ENCODE measurements around the gene MAGEA9B.
"Not testable (repeated sequence)": the region's sequence is repeated elsewhere in the genome, so short reads cannot be mapped to it uniquely, and the experiment has no call there.

Gene MAGEA9B

GRCh38 chrX:149549701-149550100, 37.6 kb downstream of the MAGEA9B start, which contains the start of gene HSFX3:
Gene HSFX3 (minus strand): TSS chrX:149549924. CDS start chrX:149549852, 72 bp downstream.
- not testable (repeated sequence) for DNase-seq (ENCODE audit: extremely low read depth, low read depth)

DNA sequence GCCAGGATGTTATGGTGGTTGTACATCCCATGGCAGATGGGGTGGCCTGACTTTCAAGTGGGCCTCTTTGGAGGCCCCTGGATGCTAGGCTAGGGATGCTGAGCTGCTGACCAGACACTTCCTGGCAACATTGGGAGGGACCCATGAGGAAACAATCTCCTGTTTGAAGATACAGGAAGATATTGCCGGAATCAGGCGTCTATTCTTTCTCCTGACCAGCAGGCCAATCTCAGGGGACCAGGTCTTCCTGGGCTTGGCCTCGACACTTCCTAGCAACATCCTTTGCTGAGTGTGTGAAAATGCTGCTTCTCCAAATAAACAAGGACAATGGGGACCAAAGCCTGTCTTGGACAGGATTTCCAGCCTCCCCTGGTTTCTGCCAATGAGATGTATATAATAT, 39.5 kb downstream of the MAGEA9B start:
- DNase-seq (ENCODE audit: extremely low read depth, low read depth): not testable (repeated sequence)

DNA sequence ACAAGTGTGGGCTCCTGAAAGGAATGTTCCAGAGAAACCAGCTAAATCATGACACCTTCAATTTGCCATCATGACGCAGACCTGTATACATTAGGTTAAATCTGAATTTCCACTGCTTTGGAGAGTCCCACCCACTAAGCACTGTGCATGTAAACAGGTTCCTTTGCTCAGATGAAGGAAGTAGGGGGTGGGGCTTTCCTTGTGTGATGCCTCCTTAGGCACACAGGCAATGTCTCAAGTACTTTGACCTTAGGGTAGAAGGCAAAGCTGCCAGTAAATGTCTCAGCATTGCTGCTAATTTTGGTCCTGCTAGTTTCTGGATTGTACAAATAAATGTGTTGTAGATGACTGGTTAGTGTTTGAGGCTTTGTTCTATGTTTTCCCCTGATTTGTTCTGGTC, 40.3 kb downstream of the MAGEA9B start:
- DNase-seq (ENCODE audit: extremely low read depth, low read depth): not testable (repeated sequence)

GRCh38 chrX:149545545-149546543, 41.4 kb downstream of the MAGEA9B start:
- DNase-seq (ENCODE audit: extremely low read depth, low read depth): not testable (repeated sequence)

GRCh38 chrX:149541521-149542047, 45.7 kb downstream of the MAGEA9B start:
- no peak for DNase-seq (ENCODE audit: extremely low read depth, low read depth)
- TF ChIP-seq CTCF (IDR thresholded peaks at IDR 0.05; ENCODE audit: low read depth, low read length): no peak

DNA sequence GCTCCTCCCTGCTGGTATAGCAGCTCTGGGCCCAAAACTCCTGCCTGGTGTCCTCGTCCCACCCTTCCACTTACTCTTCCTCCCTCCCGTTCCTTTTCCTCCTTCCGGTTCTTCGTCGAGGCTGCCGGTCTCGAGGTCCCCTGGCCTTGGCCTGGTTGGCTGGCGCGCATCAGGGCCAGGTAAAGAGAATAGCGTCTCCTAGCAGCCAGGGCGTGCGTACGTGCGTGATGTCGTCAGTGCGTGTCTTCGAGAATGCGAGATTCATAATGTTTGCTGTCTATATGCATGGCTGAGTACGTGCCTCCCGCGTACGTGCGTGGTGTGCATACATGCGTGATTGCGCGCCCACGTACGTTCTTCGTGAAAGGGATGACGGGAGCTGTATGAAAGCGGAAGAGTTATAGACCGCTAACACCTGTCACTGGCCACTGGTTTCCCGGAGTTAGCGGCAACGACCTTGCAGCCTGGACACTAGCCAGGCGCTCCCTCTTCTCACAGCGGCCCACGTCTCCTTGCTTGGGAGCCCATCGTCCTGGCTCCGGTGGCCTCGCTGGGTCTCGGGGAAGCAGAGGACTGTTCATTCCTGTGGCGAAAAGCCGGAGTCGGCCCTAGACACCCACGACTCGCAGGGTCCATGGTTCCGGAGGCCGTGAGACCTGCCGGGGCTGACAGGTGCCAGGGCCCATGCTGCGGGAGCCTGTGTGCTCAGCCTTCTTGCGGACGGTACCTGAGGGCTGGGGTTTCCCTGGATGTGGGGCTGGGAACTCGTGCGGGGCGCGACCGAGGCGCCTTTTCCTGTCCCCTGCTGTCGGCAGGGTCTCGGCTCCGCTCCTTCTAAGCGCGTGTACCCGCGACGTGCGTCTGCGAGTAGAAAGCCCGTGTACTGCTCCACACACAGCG, 46.4 kb downstream of the MAGEA9B start, which contains the start of gene EOLA1:
Gene EOLA1 (plus strand): TSS at position 392 of the 900 bp plus-strand sequence. CDS start 4,619 bp downstream, outside the sequence.
- TF ChIP-seq CTCF (IDR thresholded peaks at IDR 0.05; ENCODE audit: low read depth, low read length): no peak
- peak; percentile 92 for DNase-seq (ENCODE audit: extremely low read depth, low read depth)

DNA sequence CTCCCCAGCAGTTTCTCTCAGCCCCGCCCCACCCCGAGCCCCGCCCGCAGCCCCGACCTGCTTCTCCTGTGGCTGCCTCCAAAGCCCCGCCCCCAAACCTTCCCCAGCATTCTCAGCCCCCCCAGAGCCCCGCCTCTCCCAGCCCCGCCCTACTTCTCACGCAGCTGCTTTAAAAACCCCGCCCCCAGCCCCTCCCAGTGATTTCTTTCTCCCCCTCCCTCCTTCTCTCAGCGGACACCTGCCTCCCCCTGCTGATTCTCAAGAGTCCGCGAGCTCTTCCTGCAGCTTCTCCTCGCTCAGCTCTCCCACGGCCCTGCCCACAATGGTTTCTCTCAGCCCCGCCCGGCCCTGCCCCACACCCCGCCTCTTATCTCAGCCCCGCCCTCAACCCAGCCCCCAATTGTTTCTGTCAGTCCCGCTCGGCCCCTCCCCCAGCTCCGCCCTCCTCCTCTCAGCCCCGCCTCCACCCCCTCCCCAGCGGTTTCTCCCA, 47.1 kb downstream of the MAGEA9B start:
- DNase-seq (ENCODE audit: extremely low read depth, low read depth): peak; percentile 78
- no peak for TF ChIP-seq CTCF (IDR thresholded peaks at IDR 0.05; ENCODE audit: low read depth, low read length)

- TF ChIP-seq CTCF (IDR thresholded peaks at IDR 0.05; ENCODE audit: low read depth, low read length): no peak
- peak; percentile 82 for DNase-seq (ENCODE audit: extremely low read depth, low read depth)
Measured at GRCh38 chrX:149539283-149540130, 47.8 kb downstream of the MAGEA9B start.

GRCh38 chrX:149537474-149537873, 49.8 kb downstream of the MAGEA9B start:
- not testable (repeated sequence) for DNase-seq (ENCODE audit: extremely low read depth, low read depth)

- DNase-seq (ENCODE audit: extremely low read depth, low read depth): not testable (repeated sequence)
Measured at GRCh38 chrX:149534926-149535602, 52.2 kb downstream of the MAGEA9B start.

DNA sequence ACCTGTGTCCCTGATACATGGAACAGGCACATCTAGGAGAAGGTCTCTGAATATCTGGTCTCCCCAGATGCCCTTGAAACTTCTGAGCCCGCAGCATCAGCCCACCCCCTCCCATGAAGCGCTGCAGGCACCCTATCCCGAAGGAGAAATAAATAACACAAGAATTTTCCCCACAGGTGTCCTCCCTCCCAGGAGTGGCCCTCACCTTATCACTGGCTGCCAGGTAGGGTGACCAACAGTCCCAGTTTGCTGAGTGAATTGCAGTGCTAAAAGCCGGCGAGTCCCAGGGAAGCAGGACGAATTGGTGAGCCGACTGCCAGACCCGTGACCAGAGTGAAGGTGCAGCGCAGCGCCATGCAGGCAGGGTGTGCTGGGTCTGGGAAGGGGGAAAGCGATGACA, 53.3 kb downstream of the MAGEA9B start:
- DNase-seq (ENCODE audit: extremely low read depth, low read depth): not testable (repeated sequence)

GRCh38 chrX:149532868-149533267, 54.4 kb downstream of the MAGEA9B start:
- not testable (repeated sequence) for DNase-seq (ENCODE audit: extremely low read depth, low read depth)

All from AG09319 (cell line).